A549 treated with Hydrocortisone at 1 μM for 4 hours (cell line): ENCODE measurements around the gene ZC3H6. TPM values are rescaled to one million over a fixed set of nuclear protein-coding genes. Genes with fewer than 3 reads are reported as not detected.

Source experiments
- total RNA-seq: library from RNA; stranded (reverse); fragments of 200-300 nt; extraction: Qiagen RNA extraction; gene quantifications from 5 replicates; pipeline ENCODE4 v1.2.3, GENCODE V29; 2022

ZC3H6 gene, protein sequence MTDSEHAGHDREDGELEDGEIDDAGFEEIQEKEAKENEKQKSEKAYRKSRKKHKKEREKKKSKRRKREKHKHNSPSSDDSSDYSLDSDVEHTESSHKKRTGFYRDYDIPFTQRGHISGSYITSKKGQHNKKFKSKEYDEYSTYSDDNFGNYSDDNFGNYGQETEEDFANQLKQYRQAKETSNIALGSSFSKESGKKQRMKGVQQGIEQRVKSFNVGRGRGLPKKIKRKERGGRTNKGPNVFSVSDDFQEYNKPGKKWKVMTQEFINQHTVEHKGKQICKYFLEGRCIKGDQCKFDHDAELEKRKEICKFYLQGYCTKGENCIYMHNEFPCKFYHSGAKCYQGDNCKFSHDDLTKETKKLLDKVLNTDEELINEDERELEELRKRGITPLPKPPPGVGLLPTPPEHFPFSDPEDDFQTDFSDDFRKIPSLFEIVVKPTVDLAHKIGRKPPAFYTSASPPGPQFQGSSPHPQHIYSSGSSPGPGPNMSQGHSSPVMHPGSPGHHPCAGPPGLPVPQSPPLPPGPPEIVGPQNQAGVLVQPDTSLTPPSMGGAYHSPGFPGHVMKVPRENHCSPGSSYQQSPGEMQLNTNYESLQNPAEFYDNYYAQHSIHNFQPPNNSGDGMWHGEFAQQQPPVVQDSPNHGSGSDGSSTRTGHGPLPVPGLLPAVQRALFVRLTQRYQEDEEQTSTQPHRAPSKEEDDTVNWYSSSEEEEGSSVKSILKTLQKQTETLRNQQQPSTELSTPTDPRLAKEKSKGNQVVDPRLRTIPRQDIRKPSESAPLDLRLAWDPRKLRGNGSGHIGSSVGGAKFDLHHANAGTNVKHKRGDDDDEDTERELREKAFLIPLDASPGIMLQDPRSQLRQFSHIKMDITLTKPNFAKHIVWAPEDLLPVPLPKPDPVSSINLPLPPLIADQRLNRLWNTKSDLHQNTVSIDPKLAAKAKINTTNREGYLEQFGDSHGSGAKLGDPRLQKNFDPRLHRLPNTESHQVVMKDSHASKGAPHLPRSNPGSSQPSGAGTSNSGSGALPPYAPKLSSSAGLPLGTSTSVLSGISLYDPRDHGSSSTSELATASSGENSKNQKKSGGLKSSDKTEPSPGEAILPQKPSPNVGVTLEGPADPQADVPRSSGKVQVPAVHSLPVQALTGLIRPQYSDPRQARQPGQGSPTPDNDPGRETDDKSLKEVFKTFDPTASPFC
- total RNA-seq: 0.29 to 0.69 TPM (median 0.31 TPM) in 5 replicates

GRCh38 chr2:112275311-112275886 is at the start of gene ZC3H6:
Gene ZC3H6, plus strand, starts transcription at chr2:112275597. Its CDS starts 398 bp downstream, at chr2:112275995.

DNA sequence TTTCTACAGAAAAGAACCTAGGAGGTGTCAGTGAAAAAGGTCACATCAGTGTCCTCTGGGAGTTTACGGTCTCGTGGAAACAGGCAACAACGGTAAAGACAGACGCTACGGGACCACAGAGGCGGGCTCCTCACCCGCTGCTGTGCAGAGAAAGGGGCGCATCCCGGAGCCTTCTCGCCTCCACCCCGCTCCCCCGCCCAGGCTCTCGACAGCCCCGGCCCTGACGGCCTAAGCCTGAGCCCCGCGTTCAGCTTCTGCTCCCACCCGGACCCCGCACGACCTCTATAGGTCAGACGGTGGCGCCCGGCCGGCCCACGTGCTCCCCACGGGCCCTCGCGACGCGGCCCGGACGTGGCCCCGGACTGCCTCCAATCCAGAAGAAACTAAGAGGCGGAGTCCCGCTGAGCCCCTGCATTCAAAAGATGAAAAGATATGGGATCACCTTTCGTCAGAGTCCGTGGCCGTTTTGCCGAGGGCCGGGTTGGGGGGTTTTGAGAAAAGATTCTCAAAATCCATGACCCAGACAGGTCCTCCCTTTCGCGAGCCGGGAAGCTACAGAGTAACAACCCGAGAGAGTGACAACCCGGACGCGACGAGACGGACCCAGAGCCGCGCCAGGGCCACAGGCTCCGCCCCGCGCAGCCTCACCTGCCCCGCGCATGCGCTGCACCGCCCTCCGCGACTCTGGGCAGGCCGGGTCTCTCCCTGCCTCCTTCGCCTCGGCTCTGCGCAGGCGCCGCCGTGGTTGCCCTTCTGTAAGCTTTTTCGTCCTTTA is 20.7 kb upstream of the ZC3H6 start, which contains the start of gene ZC3H8:
Gene ZC3H8, minus strand, starts transcription at position 577 of the 775 bp plus-strand sequence. Its CDS starts 61 bp downstream, at position 516.

Other genes with a start within 250 kb of the ZC3H6 start
- gene TMEM87B, start 220.3 kb upstream of the ZC3H6 start, total RNA-seq: 13.7 to 20.5 TPM (median 16.2 TPM) in 5 replicates
- gene FBLN7, start 137.2 kb upstream of the ZC3H6 start, total RNA-seq: 0.44 to 0.66 TPM (median 0.56 TPM) in 5 replicates
- 12.0 to 14.7 TPM (median 13.4 TPM) in 5 replicates for gene ZC3H8, start 20.6 kb upstream of the ZC3H6 start, total RNA-seq
- 2.3 to 4.7 TPM (median 2.9 TPM) in 5 replicates for gene RGPD8, start 158.0 kb downstream of the ZC3H6 start, total RNA-seq
- gene TTL, start 206.6 kb downstream of the ZC3H6 start, total RNA-seq: 34.7 to 41.0 TPM (median 37.8 TPM) in 5 replicates